Choroid plexus epithelial cell (primary cell): ENCODE measurements around the gene TDRD12.

Source experiments
- DNase-seq: peaks from one replicate; pipeline ENCODE4 v3.0.0-alpha.2; 2010; ENCODE audit warnings: low read depth
- H3K4me3 ChIP-seq: 2 replicates; pipeline ENCODE4 v1.5.1; 2011; ENCODE audit warnings: low read depth, mild to moderate bottlenecking, control low read depth, low read length, moderate library complexity
- CTCF ChIP-seq: conservative IDR thresholded peaks from 2 replicates; pipeline ENCODE4 v1.5.1; 2011; ENCODE audit warnings: low read depth, mild to moderate bottlenecking, control low read depth, inconsistent platforms, low read length, moderate library complexity

Gene TDRD12

GRCh38 chr19:32822916-32823746 is 103.6 kb downstream of the TDRD12 start:
- TF ChIP-seq CTCF = no peak

GRCh38 chr19:32823747-32824102 is 104.2 kb downstream of the TDRD12 start:
- no peak for DNase-seq
- TF ChIP-seq CTCF = no peak
- H3K4me3 ChIP-seq = no peak overlapping the region

More at GRCh38 chr19:32822916-32823746, 103.6 kb downstream of the TDRD12 start:
- no peak for DNase-seq
- H3K4me3 ChIP-seq = no peak overlapping the region

- no peak for DNase-seq
- no peak for TF ChIP-seq CTCF
- H3K4me3 ChIP-seq = no peak overlapping the region
Observed at GRCh38 chr19:32824191-32824751, 104.7 kb downstream of the TDRD12 start.

GRCh38 chr19:32824916-32825608 is 105.5 kb downstream of the TDRD12 start:
- no peak overlapping the region for H3K4me3 ChIP-seq
- DNase-seq = no peak
- TF ChIP-seq CTCF = no peak

GRCh38 chr19:32828139-32828538 is 108.6 kb downstream of the TDRD12 start:
- no peak for TF ChIP-seq CTCF
- DNase-seq = no peak
- H3K4me3 ChIP-seq = no peak overlapping the region

GRCh38 chr19:32828643-32829344 is 109.2 kb downstream of the TDRD12 start:
- TF ChIP-seq CTCF = no peak
- no peak for DNase-seq
- H3K4me3 ChIP-seq = no peak overlapping the region
